Measurements from ENCODE around the gene ABCC2. TPM values are rescaled to one million over a fixed set of nuclear protein-coding genes. Genes with fewer than 3 reads are reported as not detected.

Gene ABCC2
- total RNA-seq, 2 donors from 2014 or later, result 2.1 to 3.3 TPM

DNA sequence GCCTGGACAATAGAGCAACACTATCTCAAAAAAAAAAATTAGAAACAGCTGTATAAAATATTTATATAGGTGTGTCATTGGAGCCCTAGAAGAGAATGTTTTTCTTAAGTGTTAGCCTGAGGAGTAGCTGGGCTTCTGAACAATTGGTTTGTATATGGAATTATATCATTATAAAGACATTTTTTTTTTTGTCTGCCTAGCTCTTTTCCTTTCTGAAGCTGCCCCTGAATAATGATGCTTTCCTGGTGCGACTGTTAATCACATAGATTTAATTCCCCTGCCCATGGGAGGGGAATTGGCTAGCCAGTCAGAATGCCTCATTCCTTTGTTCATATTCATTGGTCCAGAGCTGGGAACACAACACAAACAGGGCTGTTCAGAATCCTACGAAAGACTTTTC is 13.9 kb upstream of the ABCC2 start:
- DNase-seq (ENCODE audit: low spot score), result no peak
- intact Hi-C loops (cut with DNase I), result no loop called here

DNA sequence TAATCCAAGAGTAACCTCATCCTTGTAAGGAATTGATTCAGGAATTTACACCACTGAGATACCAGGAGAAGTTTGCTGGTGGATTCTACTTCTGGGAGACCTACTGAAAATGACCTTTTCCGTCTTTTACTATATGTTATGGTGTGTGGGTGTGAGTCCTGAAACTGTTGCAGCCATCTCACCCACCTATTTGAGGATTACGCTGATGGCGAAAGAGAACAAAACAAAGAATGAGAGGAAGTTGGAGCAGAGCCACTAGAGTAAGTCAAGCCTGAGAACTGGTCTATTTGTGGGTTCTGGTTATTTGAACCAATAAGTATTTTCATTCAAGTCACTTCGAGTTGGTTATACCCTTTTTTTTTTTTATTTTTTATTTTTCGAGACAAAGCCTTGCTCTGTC is 12.7 kb upstream of the ABCC2 start:
- intact Hi-C loops (cut with DNase I), result no loop called here
- DNase-seq (ENCODE audit: low spot score), result no peak

DNA sequence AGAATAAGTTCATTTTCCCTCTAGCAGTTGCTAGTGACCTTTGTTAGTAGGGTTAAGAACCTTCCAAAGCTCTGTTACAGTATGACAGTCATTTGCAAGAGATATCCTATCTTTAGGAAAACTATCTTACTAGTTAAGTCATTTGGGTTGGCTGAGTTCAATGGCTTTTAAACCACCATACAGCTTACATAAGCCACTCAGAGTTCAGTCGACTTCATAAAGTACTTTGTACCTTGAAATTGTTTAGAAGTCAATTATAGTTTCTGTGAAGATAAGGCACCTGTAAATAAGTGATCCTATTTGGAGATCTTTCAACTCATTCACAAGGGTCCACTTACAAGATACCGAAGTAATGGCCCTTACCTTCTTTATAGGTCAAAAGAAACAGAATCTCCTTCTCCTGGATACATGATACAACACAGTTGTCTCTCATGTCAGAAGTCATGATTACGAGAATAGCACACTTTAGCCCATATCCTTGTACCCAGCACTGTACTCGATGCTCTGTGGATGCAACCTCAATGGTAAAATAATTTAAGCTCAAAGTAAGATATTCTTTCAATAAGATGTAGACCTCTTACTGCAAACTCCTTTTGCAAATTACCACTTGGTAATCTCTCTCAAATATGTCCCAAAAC is 11.9 kb upstream of the ABCC2 start:
- no peak for DNase-seq (ENCODE audit: low spot score)
- intact Hi-C loops (cut with DNase I), result no loop called here

DNA sequence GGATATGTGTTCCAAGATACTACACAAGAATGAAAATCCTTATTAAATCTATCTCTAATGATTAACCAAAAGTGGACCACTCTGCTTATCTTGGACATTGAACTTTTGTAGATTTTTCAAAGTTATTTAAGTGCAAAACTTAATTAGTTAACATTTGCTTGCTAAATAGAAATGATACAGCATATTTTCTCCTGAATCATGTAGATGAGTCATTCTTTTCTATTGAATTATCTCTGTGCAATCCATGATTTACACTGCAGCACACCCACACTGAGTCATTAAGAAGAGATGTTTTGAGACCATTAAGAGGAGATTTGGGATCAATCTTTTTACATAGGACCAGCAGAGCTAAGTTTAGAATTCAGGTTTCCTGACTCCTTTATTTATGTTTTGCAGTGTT is 6.6 kb upstream of the ABCC2 start:
- intact Hi-C loops (cut with DNase I), result no loop called here
- no peak for DNase-seq (ENCODE audit: low spot score)

DNA sequence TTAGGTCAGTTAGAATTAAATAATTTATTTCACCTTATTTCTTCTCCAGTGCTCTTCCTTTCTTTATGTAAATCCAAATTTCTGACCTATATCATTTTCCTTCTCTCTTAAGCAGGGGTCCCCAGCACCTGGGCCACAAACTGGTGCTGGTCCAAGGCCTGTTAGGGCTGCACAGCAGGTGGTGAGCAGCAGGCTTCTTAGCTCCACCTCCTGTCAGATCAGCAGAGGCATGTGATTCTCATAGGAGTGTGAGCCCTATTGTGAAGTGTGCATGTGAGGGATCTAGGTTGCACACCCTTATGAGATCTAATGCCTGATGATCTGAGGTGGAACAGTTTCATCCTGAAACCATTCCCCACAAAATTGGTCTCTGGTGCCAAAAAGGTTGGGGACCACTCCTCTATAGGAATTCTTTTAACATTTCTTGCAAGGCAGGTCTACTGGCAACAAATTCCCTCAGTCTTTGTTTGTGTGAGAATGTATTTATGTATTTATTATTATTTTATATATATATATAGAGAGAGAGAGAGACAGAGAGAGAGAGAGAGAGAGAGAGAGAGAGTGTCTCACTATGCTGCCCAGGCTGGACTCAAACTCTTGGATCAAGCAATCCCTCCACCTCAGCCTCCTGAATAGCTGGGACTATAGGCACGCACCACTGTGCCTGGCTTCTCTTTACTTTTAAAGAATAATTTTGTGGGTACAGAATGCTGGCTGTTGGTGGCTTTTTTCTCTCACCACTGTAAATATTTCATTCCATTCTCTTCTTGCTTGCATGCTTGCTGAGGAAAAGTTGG is 4.3 kb upstream of the ABCC2 start:
- DNase-seq (ENCODE audit: low spot score), result no peak
- intact Hi-C loops (cut with DNase I), result no loop called here

DNA sequence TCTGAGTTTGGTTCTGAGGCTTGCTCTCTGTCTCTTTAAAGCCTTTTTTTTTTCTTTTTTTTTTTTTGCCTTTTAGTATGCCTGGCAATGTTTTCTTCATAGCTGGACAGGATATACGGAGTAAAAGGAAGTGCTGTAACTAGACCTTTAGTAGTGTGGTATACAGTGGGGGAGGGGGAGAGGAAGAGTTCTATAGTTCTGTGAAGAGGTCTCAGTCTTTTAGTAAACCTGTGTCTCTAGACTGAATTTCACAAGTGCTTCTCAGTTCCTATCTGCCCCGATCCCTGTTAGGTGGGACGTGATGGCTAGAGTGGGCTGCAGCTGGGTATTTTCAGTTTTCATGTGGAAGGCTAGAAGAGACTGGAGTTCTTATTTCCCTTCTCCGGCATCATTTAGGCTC is 3.1 kb upstream of the ABCC2 start:
- intact Hi-C loops (cut with DNase I), result no loop called here
- no peak for DNase-seq (ENCODE audit: low spot score)

DNA sequence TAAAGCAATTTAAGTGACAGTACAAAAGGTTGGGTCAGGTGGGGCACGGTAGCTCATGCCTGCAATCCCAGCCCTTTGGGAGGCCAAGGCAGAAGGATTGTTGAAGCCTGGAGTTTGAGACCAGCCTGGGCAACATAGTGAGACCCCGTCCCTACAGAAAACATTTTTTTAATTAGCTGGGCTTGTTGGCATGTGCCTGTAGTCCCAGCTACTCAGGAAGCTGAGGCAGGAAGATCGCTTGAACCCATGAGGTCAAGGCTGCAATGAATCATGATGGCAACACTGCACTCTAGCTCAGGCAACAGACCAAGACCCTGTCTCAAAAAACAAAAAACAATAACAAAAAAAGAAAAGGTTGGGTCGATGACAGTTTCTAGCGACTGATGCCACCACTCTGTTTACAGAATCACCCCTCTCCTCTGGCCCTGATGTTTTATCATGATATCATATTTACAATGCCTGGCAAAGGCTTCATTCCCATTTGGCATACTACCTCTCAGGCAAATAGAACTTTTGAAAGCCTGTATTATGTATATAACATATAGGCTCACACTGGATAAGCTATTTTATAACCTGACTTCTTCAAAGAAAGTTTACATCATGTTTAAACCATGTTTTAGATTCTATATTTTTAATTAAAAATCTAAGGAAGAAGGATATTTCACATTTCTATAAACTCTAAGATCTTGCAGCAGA is 558 bp upstream of the ABCC2 start:
- intact Hi-C loops (cut with DNase I), result no loop called here
- DNase-seq (ENCODE audit: low spot score), result no peak

DNA sequence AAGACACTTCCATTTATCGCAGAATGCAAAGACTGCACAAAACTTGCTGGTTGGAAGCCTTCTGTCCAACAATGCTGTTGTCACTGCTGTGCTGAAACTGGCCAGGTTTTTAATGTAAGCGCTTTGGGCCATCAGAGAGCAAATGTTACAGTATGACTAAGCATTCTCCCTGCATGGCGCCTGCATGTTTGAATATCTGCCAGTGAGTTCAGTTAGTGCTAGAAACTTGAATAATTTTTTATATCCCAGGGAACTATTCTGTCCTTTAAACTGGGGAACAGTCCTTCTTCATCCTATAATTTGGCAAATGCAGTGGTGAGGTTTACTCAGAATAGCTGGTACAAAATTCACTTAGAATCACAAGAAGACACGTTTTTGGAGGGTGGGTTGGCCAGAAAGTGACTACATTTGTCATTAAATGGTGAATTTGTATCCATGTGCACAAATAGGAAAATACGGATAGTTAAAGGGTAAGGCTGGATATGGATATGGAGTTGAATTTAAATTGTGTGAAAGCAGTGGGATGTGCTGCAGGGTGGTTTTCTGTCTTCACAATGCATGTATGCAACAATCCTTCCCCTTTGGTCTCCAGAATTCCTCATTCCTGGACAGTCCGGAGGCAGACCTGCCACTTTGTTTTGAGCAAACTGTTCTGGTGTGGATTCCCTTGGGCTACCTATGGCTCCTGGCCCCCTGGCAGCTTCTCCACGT is 1.7 kb downstream of the ABCC2 start:
- intact Hi-C loops (cut with DNase I), result no loop called here
- DNase-seq (ENCODE audit: low spot score), result no peak

DNA sequence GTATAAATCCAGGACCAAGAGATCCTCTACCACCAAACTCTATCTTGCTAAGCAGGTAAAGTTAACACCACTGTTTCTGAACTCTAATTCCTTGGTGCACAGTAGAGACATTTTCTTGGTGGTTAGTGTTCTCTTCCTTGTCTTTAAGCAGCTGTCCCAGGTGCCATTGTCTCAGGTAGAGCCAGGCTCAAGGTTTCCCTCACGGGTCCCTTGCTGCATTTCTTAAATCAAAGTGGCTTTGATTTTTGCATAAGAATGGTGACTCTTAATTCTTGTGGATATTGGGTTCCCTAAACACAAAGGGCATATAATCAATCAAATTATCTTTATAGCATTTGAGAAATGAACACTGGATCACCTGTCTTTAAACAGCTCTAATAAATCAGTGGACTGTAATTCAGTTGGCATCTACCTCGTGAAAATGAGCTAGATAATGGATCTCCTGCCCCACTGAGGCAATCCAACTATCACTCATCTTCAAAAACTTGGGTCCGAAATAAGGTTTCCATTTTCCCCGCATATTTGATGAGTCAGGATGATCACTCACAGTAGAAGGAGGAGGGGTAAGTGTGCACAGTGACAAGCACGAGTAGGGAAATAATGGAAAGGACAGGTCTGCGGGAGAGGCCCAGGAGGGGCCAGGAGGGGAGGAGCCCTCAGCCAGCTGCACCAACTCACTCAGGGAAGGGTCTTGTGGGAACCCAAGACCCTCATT is 2.4 kb downstream of the ABCC2 start:
- no peak for DNase-seq (ENCODE audit: low spot score)
- intact Hi-C loops (cut with DNase I), result no loop called here

DNA sequence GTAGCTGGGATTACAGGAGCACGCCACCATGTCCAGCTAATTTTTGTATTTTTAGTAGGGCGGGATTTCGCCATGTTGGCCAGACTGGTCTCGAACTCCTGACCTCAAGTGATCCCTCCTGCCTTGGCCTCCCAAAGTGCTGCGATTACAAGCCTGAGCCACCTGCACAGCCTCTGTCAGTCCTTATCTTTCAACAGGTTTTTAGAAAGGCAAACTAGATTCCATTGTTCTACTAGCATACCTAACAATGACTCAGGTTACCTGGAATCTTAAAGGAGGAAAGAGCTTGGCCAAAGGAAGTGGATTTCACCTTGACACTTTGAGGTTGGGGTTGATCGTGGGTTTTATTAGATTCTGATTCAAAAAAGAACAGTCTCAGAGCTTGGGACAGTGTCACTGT is 3.2 kb downstream of the ABCC2 start:
- intact Hi-C loops (cut with DNase I), result no loop called here
- DNase-seq (ENCODE audit: low spot score), result no peak

DNA sequence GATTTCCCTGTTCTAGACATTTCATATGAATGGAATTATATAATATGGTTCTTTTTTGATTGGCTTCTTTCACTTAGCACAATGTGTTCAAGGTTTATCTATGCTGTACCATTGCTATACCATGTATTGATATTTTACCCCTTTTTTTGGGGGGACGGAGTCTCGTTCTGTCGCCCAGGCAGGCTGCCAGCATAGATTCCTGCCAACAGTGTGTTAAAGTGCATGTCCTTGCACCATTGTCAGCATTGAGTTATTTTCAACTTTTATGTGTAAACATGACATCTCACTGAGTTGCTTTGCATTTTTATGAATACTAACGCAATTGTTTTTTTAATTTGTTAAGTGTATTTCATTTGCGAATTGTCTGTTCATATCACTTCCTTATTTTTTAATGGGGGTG is 4.9 kb downstream of the ABCC2 start:
- intact Hi-C loops (cut with DNase I), result no loop called here
- no peak for DNase-seq (ENCODE audit: low spot score)

DNA sequence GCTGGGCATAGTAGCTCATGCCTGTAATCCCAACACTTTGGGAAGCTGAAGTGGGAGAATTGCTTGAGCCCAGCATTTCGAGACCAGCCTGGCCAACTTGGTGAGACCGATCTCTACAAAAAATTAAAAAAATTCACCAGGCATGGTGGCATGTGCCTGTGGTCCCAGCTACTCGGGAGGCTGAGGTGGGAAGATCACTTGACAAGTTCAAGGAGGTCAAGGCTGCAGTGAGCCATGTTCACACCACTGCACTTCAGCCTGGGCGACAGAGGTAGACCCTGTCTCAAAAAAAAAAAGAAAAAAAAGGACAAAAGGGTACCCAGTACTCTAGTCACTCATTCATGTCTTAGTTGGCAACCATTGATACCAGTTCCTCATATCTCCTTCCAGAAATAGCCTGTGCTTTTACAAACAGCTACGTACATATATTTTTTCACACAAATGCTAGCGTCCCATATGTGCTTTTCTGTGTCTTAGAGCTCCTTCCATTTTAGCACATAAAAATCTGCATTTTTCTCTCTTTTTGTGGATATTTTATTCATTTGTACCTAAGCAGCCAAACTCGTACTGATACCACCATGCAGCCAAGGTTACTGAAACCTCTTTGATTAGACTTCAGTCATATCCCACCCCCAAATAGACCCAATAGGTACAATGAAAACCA is 5.5 kb downstream of the ABCC2 start:
- DNase-seq (ENCODE audit: low spot score), result no peak
- intact Hi-C loops (cut with DNase I), result no loop called here

DNA sequence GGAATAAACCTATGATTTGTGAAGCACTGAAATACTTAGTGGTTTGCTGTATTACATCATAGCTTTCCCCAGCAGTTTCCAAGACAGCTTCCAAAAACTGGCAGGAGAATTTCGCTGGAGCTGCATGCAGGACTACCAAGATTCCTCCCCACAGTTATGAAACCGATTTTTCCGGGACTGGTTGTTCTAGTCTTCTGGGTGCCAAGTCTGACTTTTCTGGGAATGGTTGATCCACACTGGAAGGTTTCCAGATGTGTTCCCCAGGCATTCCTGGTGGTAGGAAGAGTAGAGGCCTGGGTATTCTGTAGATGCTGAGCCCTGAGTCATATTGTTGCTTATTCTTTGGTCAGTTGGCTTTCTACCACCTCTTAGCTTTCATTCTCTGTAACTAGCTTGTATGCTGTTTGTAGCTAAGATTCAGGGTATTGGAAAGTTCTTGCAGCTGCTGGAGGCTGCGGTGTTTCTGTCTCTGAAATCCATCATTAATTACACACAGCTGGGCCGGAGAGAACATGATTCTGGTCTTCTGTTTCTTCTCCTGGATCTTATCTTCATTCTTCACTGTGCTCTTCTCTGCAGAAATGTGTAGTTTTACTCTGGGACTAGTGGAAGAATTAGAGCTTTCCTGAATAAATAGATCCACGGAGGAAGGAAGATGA is 6.3 kb downstream of the ABCC2 start:
- DNase-seq (ENCODE audit: low spot score), result no peak
- intact Hi-C loops (cut with DNase I), result no loop called here

DNA sequence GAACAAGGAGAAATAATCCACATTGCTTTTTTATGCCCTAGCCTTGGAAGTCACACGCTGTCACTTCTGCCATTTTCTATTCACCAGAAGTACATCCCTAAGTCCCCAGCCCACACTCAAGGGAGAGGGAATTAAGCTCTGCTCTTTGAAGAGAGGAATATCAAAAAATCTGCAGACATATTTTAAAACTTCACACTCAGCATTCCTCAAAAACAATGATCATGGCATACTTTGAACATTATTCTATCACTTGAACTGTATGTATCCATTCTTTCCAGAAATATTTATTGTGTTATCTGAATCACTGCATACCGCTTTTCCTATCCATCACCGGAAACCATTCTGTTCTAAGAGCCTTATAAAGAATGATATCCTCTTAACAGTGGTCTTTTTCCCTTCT is 9.4 kb downstream of the ABCC2 start:
- intact Hi-C loops (cut with DNase I), result no loop called here
- DNase-seq (ENCODE audit: low spot score), result no peak

DNA sequence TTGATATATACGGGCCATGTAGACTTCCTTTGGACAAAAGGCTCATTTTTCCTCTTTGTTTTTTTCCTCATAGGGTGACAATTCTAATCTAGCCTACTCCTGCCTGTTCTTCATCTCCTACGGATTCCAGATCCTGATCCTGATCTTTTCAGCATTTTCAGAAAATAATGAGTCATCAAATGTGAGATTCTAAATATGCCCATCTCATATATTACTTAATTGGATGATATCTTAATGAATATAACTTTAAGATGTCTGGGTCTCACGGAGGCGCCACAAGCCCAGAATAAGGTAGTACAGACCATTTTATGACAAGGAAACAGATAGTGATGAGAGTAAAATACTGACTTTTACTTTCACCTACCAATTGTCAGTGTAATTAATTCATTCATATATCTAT is 11.4 kb downstream of the ABCC2 start:
- no peak for DNase-seq (ENCODE audit: low spot score)
- intact Hi-C loops (cut with DNase I), result no loop called here

DNA sequence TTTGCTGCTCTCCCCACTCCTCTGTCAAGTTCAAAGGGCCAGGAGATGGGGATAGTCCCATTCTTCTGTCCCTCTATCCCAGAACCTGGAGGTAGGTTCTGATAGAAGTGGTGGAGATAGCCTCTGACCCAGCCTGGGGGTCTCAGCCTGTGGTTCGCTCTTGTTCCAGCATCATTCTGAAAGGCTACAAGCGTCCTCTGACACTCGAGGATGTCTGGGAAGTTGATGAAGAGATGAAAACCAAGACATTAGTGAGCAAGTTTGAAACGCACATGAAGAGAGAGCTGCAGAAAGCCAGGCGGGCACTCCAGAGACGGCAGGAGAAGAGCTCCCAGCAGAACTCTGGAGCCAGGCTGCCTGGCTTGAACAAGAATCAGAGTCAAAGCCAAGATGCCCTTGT is 14.5 kb downstream of the ABCC2 start:
- DNase-seq (ENCODE audit: low spot score), result no peak
- intact Hi-C loops (cut with DNase I), result no loop called here

DNA sequence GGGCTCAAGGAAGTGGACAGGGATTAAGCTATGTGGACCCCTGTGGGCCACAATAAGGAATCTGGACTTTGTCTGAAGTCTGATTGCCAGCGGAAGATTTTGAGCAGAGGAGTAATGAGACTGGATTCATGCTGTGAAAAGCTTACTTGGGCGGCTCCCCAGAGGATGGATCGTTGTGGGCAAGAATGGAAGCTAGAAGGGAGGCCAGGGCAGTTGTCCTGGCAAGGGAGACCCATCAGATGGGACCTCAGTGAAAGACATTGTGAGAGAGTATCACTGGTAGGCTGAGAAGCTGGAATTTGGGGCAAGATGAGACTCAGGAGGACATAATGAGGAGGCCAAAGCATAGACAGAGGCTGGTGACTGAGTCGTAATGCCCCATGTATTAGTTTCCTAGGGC is 15.6 kb downstream of the ABCC2 start:
- intact Hi-C loops (cut with DNase I), result no loop called here
- no peak for DNase-seq (ENCODE audit: low spot score)

DNA sequence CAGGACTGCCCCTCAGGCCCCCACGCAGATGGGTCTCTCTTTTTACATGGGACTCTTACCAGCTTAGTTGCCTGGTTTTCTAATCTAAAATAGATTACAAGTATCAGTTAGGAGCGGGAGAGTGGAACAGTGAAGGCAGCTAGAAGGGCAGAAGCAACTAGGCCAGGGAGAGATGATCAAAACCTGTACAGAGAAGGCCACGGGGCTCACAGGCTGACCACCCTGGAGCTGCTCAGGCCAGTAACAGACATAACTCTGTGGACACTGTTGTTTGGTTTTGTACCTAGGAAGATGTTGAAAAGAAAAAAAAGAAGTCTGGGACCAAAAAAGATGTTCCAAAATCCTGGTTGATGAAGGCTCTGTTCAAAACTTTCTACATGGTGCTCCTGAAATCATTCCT is 16.5 kb downstream of the ABCC2 start:
- intact Hi-C loops (cut with DNase I), result no loop called here
- DNase-seq (ENCODE audit: low spot score), result no peak

DNA sequence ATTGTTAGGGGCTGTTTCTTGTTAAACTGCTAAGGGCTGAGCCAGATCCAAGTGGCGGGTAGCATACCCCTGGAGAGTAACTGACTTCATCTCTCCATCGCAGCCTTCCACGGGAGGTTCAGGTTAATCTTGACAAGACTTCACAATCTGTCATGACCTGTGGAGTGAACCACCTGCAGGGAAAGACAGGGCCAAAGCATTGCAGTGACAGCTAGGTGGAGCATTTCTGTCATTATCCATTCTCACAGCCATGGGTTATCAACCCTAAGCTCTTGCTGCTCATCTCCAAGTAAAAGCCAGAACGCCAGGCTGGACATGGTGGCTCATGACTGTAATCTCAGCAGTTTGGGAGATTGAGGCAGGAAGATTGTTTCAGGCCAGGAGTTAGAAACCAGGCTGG is 17.2 kb downstream of the ABCC2 start:
- intact Hi-C loops (cut with DNase I), result no loop called here
- DNase-seq (ENCODE audit: low spot score), result no peak
